Esophagus squamous epithelium (tissue), 4 donors: ENCODE results near the gene SYT14.

Source experiments
- POLR2A ChIP-seq, 4 donors: fragments of 450-650 bp; IDR thresholded peaks; one replicate each; pipeline ENCODE4 v1.6.1; 2017; ENCODE audit warnings: antibody characterized with exemption in 4 of 4, mild to moderate bottlenecking in 4 of 4, moderate library complexity in 3 of 4
- TF ChIP-seq, protein P1 (sequence below), 6 experiments: fragments of 450-650 bp in 4 of 6; fragments of 200-600 bp in 2 of 6; sonication (generic) in 2 of 6; IDR thresholded peaks; one replicate each; pipeline ENCODE4 v1.5.1; 2016 to 2019; ENCODE audit warnings: antibody characterized with exemption in 6 of 6, mild to moderate bottlenecking in 4 of 6, moderate library complexity in 4 of 6

DNA sequence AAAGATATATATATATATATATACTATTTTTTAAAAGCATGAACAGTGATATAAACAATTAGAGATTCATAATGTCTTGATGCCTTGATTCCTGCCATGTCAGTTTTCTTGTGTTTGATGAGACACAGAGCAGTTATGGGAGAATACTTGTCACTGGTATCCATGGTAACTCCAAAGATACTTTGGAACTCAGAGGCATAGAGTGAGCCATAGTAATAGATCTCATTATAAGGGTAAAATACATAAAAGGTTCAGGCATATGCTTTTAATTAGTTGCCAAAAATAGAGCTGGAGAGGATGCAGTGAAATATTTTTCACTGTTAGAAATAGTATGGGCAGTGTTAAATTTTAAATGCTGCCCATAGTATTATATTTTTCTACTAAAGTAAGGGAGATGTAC lies 134.1 kb downstream of the SYT14 start:
- TF ChIP-seq POLR2A (IDR thresholded peaks at IDR 0.05): no peak
- TF ChIP-seq, protein P1, sequence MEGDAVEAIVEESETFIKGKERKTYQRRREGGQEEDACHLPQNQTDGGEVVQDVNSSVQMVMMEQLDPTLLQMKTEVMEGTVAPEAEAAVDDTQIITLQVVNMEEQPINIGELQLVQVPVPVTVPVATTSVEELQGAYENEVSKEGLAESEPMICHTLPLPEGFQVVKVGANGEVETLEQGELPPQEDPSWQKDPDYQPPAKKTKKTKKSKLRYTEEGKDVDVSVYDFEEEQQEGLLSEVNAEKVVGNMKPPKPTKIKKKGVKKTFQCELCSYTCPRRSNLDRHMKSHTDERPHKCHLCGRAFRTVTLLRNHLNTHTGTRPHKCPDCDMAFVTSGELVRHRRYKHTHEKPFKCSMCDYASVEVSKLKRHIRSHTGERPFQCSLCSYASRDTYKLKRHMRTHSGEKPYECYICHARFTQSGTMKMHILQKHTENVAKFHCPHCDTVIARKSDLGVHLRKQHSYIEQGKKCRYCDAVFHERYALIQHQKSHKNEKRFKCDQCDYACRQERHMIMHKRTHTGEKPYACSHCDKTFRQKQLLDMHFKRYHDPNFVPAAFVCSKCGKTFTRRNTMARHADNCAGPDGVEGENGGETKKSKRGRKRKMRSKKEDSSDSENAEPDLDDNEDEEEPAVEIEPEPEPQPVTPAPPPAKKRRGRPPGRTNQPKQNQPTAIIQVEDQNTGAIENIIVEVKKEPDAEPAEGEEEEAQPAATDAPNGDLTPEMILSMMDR (IDR thresholded peaks at IDR 0.05): no peak
